ENCODE measurements around the gene IRAK1BP1. TPM values are rescaled to one million over a fixed set of nuclear protein-coding genes. Genes with fewer than 3 reads are reported as not detected.
"Not testable (repeated sequence)": the region's sequence is repeated elsewhere in the genome, so short reads cannot be mapped to it uniquely, and the experiment has no call there.

Gene IRAK1BP1
- total RNA-seq, 1 donor from 2014 or later = 3.2 TPM

DNA sequence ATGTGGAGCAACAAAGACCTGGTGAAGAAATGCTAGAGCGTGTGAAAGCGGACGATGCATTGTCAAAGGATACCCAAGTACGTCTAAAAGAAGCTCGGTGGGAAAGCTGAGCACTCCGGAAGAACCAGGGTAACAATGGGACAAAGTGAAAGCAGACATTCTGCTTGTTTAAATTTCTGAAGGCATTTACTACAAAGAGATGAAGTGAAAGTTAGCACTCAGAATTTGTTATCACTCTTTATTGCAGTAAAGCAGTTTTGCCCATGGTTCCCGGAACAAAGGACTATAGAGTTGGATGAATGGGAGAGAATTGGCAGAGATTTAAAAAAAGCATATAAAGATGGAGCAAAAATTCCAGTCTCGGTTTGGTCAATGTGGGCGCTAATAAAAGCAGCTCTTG lies 12.8 kb upstream of the IRAK1BP1 start:
- no peaks in the 10 kb centered on the region for H3K27me3 Mint-ChIP-seq (ENCODE audit: unreplicated experiment)
- TF ChIP-seq, protein P1, sequence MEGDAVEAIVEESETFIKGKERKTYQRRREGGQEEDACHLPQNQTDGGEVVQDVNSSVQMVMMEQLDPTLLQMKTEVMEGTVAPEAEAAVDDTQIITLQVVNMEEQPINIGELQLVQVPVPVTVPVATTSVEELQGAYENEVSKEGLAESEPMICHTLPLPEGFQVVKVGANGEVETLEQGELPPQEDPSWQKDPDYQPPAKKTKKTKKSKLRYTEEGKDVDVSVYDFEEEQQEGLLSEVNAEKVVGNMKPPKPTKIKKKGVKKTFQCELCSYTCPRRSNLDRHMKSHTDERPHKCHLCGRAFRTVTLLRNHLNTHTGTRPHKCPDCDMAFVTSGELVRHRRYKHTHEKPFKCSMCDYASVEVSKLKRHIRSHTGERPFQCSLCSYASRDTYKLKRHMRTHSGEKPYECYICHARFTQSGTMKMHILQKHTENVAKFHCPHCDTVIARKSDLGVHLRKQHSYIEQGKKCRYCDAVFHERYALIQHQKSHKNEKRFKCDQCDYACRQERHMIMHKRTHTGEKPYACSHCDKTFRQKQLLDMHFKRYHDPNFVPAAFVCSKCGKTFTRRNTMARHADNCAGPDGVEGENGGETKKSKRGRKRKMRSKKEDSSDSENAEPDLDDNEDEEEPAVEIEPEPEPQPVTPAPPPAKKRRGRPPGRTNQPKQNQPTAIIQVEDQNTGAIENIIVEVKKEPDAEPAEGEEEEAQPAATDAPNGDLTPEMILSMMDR (IDR thresholded peaks at IDR 0.05) = no peak
- no peak overlapping the region for H3K27ac Mint-ChIP-seq (ENCODE audit: unreplicated experiment)
- peaks cover 17% of the 10 kb centered on the region for H3K9me3 Mint-ChIP-seq (ENCODE audit: unreplicated experiment)
- no peaks in the 10 kb centered on the region for H3K4me1 Mint-ChIP-seq (ENCODE audit: unreplicated experiment)
- no peak overlapping the region for H3K4me3 Mint-ChIP-seq (ENCODE audit: unreplicated experiment)
- no peak for DNase-seq (ENCODE audit: extremely low spot score, unreplicated experiment)
- no peaks in the 10 kb centered on the region for H3K36me3 Mint-ChIP-seq (ENCODE audit: unreplicated experiment)

DNA sequence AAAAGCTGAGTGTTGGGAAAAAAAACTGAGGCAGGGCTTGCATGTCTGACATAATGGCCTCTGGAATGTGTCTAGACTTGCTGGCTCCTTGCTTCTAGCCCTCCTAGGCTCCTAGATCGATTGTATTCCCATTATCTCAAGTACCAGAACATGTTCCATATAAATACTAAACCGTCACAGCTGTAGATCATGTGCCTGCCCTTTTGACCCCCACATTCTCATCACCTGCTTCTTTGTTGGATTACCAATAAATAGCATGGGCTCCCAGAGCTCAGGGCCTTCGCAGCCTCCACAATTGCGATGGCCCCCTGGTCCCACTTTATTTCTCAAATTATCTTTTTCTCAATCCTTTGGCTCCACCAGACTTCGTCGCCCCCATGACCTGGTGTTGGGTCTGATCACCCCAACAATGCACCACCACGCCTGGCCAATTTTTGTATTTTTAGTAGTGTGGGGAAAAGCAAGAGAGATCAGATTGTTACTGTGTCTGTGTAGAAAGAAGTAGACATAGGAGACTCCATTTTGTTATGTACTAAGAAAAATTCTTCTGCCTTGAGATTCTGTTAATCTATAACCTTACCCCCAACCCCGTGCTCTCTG lies 8.9 kb upstream of the IRAK1BP1 start:
- H3K4me3 Mint-ChIP-seq (ENCODE audit: unreplicated experiment); H3K27me3 Mint-ChIP-seq (ENCODE audit: unreplicated experiment); H3K36me3 Mint-ChIP-seq (ENCODE audit: unreplicated experiment); H3K4me1 Mint-ChIP-seq (ENCODE audit: unreplicated experiment); DNase-seq (ENCODE audit: extremely low spot score, unreplicated experiment); H3K27ac Mint-ChIP-seq (ENCODE audit: unreplicated experiment): not testable (repeated sequence)
- H3K9me3 Mint-ChIP-seq (ENCODE audit: unreplicated experiment) = peaks cover 17% of the 10 kb centered on the region

DNA sequence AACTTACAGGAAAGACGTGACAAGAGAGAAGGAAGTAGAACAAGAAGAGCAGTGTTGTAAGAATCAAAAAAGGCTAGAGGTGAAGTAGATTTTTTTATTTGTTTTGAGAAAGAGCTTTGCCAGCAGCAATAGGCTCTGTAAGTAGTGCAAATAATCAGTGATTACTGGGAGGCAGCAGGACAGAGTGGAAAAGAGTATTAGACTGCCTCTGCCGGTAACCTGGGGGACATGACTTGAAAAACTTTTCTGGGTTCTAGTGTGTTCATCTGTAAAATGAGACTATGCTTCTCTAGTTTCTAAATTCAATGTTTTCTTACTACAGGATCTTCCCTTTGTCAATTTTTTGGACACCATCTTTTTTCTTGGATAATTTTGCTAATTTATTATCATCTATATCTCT lies 5.8 kb upstream of the IRAK1BP1 start:
- DNase-seq (ENCODE audit: extremely low spot score, unreplicated experiment) = no peak
- no peaks in the 10 kb centered on the region for H3K36me3 Mint-ChIP-seq (ENCODE audit: unreplicated experiment)
- no peak overlapping the region for H3K4me3 Mint-ChIP-seq (ENCODE audit: unreplicated experiment)

DNA sequence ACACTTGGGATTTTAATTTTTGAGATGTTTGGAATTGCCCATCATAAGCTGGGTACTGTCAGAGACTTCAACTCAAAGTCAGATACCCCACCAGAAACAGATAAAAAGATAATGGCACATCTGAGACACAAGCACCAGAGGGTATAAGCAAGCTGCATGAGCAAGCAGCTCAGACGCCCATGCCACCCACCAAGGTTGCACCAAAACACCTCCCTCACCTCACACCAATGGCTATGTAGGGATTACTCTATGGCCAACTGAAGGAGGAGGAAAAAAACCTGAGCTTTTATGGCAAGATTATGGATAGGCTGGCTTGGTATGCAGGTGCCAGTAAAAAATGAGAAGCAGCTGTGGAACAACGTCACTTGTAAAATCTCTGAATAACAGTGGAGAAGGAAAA lies 3.8 kb upstream of the IRAK1BP1 start:
- TF ChIP-seq, protein P1 (IDR thresholded peaks at IDR 0.05) = no peak
- Mint-ChIP-seq H3K4me3 (ENCODE audit: unreplicated experiment) (no peak overlapping the region), H3K4me1 (ENCODE audit: unreplicated experiment) (peaks cover 18% of the 10 kb centered on the region), H3K27ac (ENCODE audit: unreplicated experiment) (no peak overlapping the region), H3K36me3 (ENCODE audit: unreplicated experiment) (no peaks in the 10 kb centered on the region), H3K9me3 (ENCODE audit: unreplicated experiment) (peaks cover 2% of the 10 kb centered on the region), H3K27me3 (ENCODE audit: unreplicated experiment) (no peaks in the 10 kb centered on the region)
- no peak for DNase-seq (ENCODE audit: extremely low spot score, unreplicated experiment)

More for the DNA sequence above, 5.8 kb upstream of the IRAK1BP1 start:
- no peak overlapping the region for H3K27ac Mint-ChIP-seq (ENCODE audit: unreplicated experiment)
- no peaks in the 10 kb centered on the region for H3K27me3 Mint-ChIP-seq (ENCODE audit: unreplicated experiment)
- peaks cover 3% of the 10 kb centered on the region for H3K4me1 Mint-ChIP-seq (ENCODE audit: unreplicated experiment)
- H3K9me3 Mint-ChIP-seq (ENCODE audit: unreplicated experiment) = peaks cover 17% of the 10 kb centered on the region
- TF ChIP-seq, protein P1 (IDR thresholded peaks at IDR 0.05) = no peak

DNA sequence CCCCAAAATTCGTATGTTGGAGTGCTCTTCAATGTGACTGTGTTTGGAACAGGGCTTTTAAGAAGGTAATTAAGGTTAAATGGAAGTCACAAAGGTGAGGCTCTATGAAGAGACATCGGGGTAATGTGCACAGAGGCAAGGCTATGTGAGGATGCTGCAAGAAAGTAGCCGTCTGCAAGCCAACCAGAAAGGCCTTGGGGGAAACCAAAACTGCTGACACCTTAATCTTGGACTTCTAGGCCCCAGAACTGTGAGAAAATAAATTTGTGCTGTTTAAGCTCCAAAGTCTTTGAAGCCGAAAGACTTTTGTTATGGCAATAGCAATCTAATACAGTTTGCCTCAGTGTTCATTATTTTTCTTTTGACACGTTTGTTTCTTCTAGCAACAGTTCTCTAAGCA lies 2.4 kb upstream of the IRAK1BP1 start:
- Mint-ChIP-seq H3K9me3 (ENCODE audit: unreplicated experiment) (no peaks in the 10 kb centered on the region), H3K4me1 (ENCODE audit: unreplicated experiment) (peaks cover 20% of the 10 kb centered on the region), H3K27me3 (ENCODE audit: unreplicated experiment) (no peaks in the 10 kb centered on the region), H3K36me3 (ENCODE audit: unreplicated experiment) (no peaks in the 10 kb centered on the region), H3K4me3 (ENCODE audit: unreplicated experiment) (no peak overlapping the region), H3K27ac (ENCODE audit: unreplicated experiment) (no peak overlapping the region)
- TF ChIP-seq, protein P1 (IDR thresholded peaks at IDR 0.05) = no peak
- no peak for DNase-seq (ENCODE audit: extremely low spot score, unreplicated experiment)

DNA sequence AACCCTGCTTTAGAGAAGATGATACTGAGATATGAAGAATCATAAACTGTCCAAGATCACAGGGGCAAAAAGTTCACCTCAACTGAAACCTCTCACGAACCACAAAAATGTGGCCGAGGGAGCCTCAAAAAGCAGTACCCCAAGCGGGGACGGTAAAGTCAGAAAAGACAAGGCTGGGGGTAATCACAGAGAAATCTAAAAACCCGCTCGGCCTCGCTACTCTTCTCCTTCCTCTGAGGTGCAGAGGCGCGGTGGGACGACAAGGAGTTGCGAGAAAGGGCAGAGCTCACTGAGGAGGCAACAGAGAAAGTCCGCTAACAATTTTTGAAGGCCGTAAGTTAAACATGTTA lies 356 bp upstream of the IRAK1BP1 start:
- H3K4me1 Mint-ChIP-seq (ENCODE audit: unreplicated experiment) = peaks cover 20% of the 10 kb centered on the region

More for the DNA sequence above, 356 bp upstream of the IRAK1BP1 start:
- no peak for DNase-seq (ENCODE audit: extremely low spot score, unreplicated experiment)
- TF ChIP-seq, protein P1 (IDR thresholded peaks at IDR 0.05) = no peak
- Mint-ChIP-seq H3K4me3 (ENCODE audit: unreplicated experiment) (peak overlapping the region; percentile 94), H3K9me3 (ENCODE audit: unreplicated experiment) (no peaks in the 10 kb centered on the region), H3K27me3 (ENCODE audit: unreplicated experiment) (no peaks in the 10 kb centered on the region), H3K36me3 (ENCODE audit: unreplicated experiment) (peaks cover 5% of the 10 kb centered on the region), H3K27ac (ENCODE audit: unreplicated experiment) (peak overlapping the region; percentile 94)
